Measurements from ENCODE around the gene GTF2E1. TPM values are rescaled to one million over a fixed set of nuclear protein-coding genes. Genes with fewer than 3 reads are reported as not detected.

The GTF2E1 gene
- total RNA-seq, 4 donors from 2014 or later = 9.0 to 32.4 (median 14.5) TPM

GRCh38 chr3:120705884-120706582 lies 36.5 kb upstream of the GTF2E1 start:
- peaks cover 0 to 23% (median 4%) of the 10 kb centered on the region in 4 donors for H3K36me3 ChIP-seq
- in situ Hi-C loops (cut with MboI; ENCODE audit: low pct_ligation_motif_present in 1 of 4, low pct_unique_long_range_greater_than_20kb in 1 of 4, low sequenced_read_pairs in 3 of 4) = no loop called here
- H3K9me3 ChIP-seq = no peaks in the 10 kb centered on the region
- H3K27me3 ChIP-seq = no peaks in the 10 kb centered on the region
- WGBS, 2 donors (ENCODE audit: low coverage in 1 of 2) = 82 to 84% methylated on average over 5 of the region's 5 CpGs
- H3K4me1 ChIP-seq = no peaks in the 10 kb centered on the region
- no peak for DNase-seq
- intact Hi-C loops (cut with DNase I; ENCODE audit: low total_unique reads) = no loop called here
- H3K4me3 ChIP-seq = no peak overlapping the region
- TF ChIP-seq CTCF (IDR thresholded peaks at IDR 0.05) = no peak
- TF ChIP-seq POLR2AphosphoS5 (IDR thresholded peaks at IDR 0.05) = no peak
- TF ChIP-seq POLR2A (IDR thresholded peaks at IDR 0.05) = no peak
- no peak for TF ChIP-seq EP300 (IDR thresholded peaks at IDR 0.05; ENCODE audit: low read depth)
- H3K27ac ChIP-seq = no peak overlapping the region

DNA sequence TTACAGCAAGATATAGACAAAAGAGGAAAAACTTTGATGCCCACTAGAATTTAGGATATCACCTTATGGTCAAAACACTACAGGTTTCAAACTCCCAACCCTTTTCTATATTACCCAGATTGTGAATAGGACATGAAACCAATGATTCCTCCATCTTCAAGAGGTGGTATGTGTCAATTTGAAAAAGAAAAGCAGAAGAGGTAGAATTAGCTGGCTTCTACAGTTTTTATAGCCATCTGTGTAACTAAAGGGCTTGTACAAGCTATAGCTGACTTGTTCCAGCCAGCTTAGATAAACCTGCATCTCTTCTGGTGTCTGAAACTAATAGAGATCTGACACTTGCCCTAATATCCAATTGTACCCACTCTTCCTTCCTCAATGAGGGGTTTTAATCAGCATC lies 35.6 kb upstream of the GTF2E1 start:
- no peak for TF ChIP-seq POLR2A (IDR thresholded peaks at IDR 0.05)
- TF ChIP-seq CTCF (IDR thresholded peaks at IDR 0.05) = no peak
- TF ChIP-seq EP300 (IDR thresholded peaks at IDR 0.05; ENCODE audit: low read depth) = no peak
- TF ChIP-seq POLR2AphosphoS5 (IDR thresholded peaks at IDR 0.05) = no peak
- peaks cover 0 to 23% (median 4%) of the 10 kb centered on the region in 4 donors for H3K36me3 ChIP-seq
- no peaks in the 10 kb centered on the region for H3K4me1 ChIP-seq
- in situ Hi-C loops (cut with MboI; ENCODE audit: low pct_ligation_motif_present in 1 of 4, low pct_unique_long_range_greater_than_20kb in 1 of 4, low sequenced_read_pairs in 3 of 4) = no loop called here
- no peak for DNase-seq
- no peaks in the 10 kb centered on the region for H3K27me3 ChIP-seq
- H3K4me3 ChIP-seq = no peak overlapping the region
- no peak overlapping the region for H3K27ac ChIP-seq
- intact Hi-C loops (cut with DNase I; ENCODE audit: low total_unique reads) = no loop called here
- H3K9me3 ChIP-seq = no peaks in the 10 kb centered on the region

GRCh38 chr3:120708408-120708807 lies 34.1 kb upstream of the GTF2E1 start:
- intact Hi-C loops (cut with DNase I; ENCODE audit: low total_unique reads) = no loop called here
- Histone ChIP-seq H3K4me3 (no peak overlapping the region), H3K36me3 (peaks cover 0 to 23% (median 4%) of the 10 kb centered on the region in 4 donors), H3K27ac (no peak overlapping the region), H3K9me3 (no peaks in the 10 kb centered on the region), H3K4me1 (no peaks in the 10 kb centered on the region), H3K27me3 (no peaks in the 10 kb centered on the region)
- TF ChIP-seq POLR2A (IDR thresholded peaks at IDR 0.05) = no peak
- TF ChIP-seq EP300 (IDR thresholded peaks at IDR 0.05; ENCODE audit: low read depth) = no peak
- TF ChIP-seq CTCF (IDR thresholded peaks at IDR 0.05) = no peak
- no peak for TF ChIP-seq POLR2AphosphoS5 (IDR thresholded peaks at IDR 0.05)
- in situ Hi-C loops (cut with MboI; ENCODE audit: low pct_ligation_motif_present in 1 of 4, low pct_unique_long_range_greater_than_20kb in 1 of 4, low sequenced_read_pairs in 3 of 4) = no loop called here
- DNase-seq = no peak

DNA sequence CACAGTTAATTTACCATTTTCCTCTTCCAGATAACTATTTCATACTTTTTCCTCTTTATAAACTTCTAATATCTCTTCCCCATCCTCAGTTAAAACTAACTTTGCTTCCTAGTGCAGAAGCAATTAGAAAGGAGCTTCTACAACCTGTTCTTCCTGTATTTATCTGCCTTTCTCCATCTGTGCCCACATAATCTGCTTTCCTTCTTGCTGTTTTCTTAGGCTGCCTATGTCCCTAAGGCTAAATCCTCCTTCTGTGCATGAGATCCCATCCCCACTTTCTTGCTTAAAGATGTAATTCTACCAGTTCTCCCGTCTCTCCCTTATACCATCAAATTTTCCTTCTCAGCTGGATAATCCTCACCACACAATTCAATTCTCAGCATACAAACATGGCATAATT lies 32.2 kb upstream of the GTF2E1 start:
- Histone ChIP-seq H3K4me1 (no peaks in the 10 kb centered on the region), H3K4me3 (no peak overlapping the region), H3K27me3 (no peaks in the 10 kb centered on the region), H3K27ac (no peak overlapping the region), H3K36me3 (peaks cover 0 to 8% (median 3%) of the 10 kb centered on the region in 4 donors), H3K9me3 (no peaks in the 10 kb centered on the region)
- WGBS, 2 donors (ENCODE audit: low coverage in 1 of 2) = 94 to 100% methylated on average over 1 of the region's 1 CpG
- TF ChIP-seq POLR2AphosphoS5 (IDR thresholded peaks at IDR 0.05) (no peak), POLR2A (IDR thresholded peaks at IDR 0.05) (no peak), EP300 (IDR thresholded peaks at IDR 0.05; ENCODE audit: low read depth) (no peak), CTCF (IDR thresholded peaks at IDR 0.05) (no peak)
- in situ Hi-C loops (cut with MboI; ENCODE audit: low pct_ligation_motif_present in 1 of 4, low pct_unique_long_range_greater_than_20kb in 1 of 4, low sequenced_read_pairs in 3 of 4) = no loop called here
- no peak for DNase-seq
- intact Hi-C loops (cut with DNase I; ENCODE audit: low total_unique reads) = no loop called here
